ENCODE measurements around the gene C1QTNF6. TPM values are rescaled to one million over a fixed set of nuclear protein-coding genes. Genes with fewer than 3 reads are reported as not detected.

C1QTNF6 gene
- total and polyA plus RNA-seq, 2 donors (not counting 3 experiments of a cell fraction or from before 2014, with no cell fraction given) = 20.2 to 27.6 TPM

DNA sequence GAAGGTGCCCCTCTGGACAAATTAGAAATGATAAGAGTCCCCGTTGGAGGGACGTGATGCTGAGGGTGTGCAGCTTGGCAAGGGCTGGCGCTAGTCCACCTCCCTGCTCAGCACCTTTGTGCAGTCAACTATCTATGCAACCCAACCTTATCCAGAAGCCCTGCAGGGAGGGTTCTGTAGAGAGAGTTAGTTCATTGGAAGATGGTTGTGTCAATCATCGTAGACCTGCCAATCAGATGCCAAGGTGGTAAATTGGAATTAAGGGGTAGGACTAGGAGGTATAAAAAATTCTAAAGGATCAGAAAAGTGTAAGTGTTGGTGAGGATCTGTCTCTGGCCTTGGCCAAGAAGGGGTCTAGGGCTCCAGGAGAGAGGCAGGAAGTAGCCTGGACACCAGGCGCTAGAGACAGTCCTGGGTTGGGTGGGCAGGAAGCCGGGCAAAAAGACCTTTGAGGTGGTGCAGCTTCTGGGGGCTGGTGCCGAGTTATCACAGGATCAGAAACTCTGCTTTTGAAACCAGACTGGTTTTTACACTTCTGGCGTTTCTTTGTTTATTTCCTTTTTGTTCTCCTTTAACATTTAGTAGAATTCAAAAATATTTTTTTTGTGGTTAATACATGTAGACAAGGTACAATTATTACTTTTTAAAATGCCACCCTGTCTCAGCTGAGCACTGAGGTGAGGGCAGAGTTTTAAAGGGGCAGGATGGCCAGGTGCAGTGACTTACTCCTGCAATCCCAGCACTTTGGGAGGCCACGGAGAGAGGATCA lies 1.6 kb downstream of the C1QTNF6 start:
- DNase-seq (ENCODE audit: low read depth, low spot score) = peak; percentile 85
- ChIA-PET CTCF (interaction anchor here (2.4 to 5.1 kb wide), 2 partner anchors 9 to 12 kb away, joined by 9 to 48 read pairs; no protein-coding TSS in a partner anchor), POLR2A (interaction anchor here (1.3 kb wide), 1 partner anchor 11 kb away, joined by 3 read pairs; no protein-coding TSS in a partner anchor)
- H3K27me3 ChIP-seq (ENCODE audit: control insufficient read depth in 2 of 2, insufficient read depth in 2 of 2, low read length in 2 of 2) = no peaks in the 10 kb centered on the region
- peak overlapping the region; percentile 72 for H2AFZ ChIP-seq (ENCODE audit: low read depth, low read length)
- H3K9ac ChIP-seq (replicated peaks; ENCODE audit: extremely low read depth, insufficient read depth, low read length) = peak overlapping the region; percentile 66
- H3K4me2 ChIP-seq (ENCODE audit: insufficient read depth, low read length) = peak overlapping the region; percentile 54
- BruUV-seq (replicated peaks) = no TSS peak
- no peak for TF ChIP-seq MYC (IDR thresholded peaks at IDR 0.05; ENCODE audit: low read depth, low read length)
- TF ChIP-seq POLR2AphosphoS5 (IDR thresholded peaks at IDR 0.05; ENCODE audit: insufficient read depth, low read depth, low read length) = no peak
- TF ChIP-seq, protein P1, sequence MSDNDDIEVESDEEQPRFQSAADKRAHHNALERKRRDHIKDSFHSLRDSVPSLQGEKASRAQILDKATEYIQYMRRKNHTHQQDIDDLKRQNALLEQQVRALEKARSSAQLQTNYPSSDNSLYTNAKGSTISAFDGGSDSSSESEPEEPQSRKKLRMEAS (IDR thresholded peaks at IDR 0.05; ENCODE audit: insufficient read depth, insufficient read length) = no peak
- peak; percentile 16 for TF ChIP-seq POLR2A (IDR thresholded peaks at IDR 0.05; ENCODE audit: low read depth, low read length)
- no peaks in the 10 kb centered on the region for H3K79me2 ChIP-seq (ENCODE audit: control insufficient read depth, insufficient read depth, low read length)
- peak overlapping the region in 1 of 3 experiments; percentile 40 for H3K4me3 ChIP-seq (replicated peaks in 1 of 3; ENCODE audit: insufficient read depth in 1 of 3, low read depth in 1 of 3, low read length in 3 of 3)
- intact Hi-C loops (cut with micrococcal nuclease) (no loop called here), dilution Hi-C loops (cut with MboI; ENCODE audit: extremely low pct_ligation_motif_present, low sequenced_read_pairs) (no loop called here)
- no peaks in the 10 kb centered on the region for H3K9me1 ChIP-seq (replicated peaks; ENCODE audit: control insufficient read depth, extremely low read depth, insufficient read depth, low read length)
- peak overlapping the region; percentile 80 for H3K27ac ChIP-seq (ENCODE audit: insufficient read depth, low read depth, low read length)
- H4K20me1 ChIP-seq (replicated peaks; ENCODE audit: control insufficient read depth, extremely low read depth, insufficient read depth, low read length) = no peaks in the 10 kb centered on the region
- no peaks in the 10 kb centered on the region for H3K36me3 ChIP-seq (ENCODE audit: control insufficient read depth in 2 of 2, extremely low read depth in 1 of 2, insufficient read depth in 2 of 2, low read length in 2 of 2)
- H3K9me3 ChIP-seq (replicated peaks; ENCODE audit: control insufficient read depth, insufficient read depth, low read length) = no peaks in the 10 kb centered on the region
- FAIRE-seq = peak; percentile 89
- H3K4me1 ChIP-seq (ENCODE audit: control insufficient read depth, extremely low read depth, insufficient read depth, low read length) = peaks cover 41% of the 10 kb centered on the region

DNA sequence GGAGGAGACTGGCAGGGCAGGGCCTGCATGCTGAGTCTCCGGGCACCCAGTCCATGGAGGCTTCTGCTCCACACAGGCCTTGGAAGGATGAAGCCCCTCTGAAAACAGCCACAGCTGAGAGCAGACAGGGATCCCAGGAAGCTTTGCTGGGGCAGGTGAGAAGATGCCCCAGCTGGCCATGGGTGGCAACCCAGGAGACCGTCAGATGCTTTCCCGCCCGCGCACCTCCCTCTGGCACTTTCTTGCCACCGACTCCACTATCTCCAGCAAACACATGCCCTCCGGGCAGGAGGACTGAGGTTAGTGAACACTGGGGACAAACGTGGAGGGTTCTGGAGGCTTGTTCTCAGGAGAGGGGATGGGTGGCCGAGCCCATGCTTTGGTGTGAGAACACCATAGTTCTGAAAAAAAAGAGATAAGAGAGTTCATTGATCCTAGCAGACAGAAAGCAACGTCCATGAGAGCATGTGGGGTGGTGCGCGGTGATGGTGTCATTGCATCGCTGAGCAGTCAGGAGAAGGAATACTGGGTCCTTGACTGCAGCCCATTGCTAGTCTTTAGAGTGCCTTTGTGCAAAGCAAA lies 2.3 kb downstream of the C1QTNF6 start:
- dilution Hi-C loops (cut with MboI; ENCODE audit: extremely low pct_ligation_motif_present, low sequenced_read_pairs) = no loop called here
- POLR2A ChIA-PET = no interaction called here
- no peak for FAIRE-seq

More for the DNA sequence above, 2.3 kb downstream of the C1QTNF6 start:
- no TSS peak for BruUV-seq (replicated peaks)
- CTCF ChIA-PET = interaction anchor here (2.4 to 5.1 kb wide), 2 partner anchors 8 to 13 kb away, joined by 9 to 48 read pairs; no protein-coding TSS in a partner anchor
- Histone ChIP-seq H4K20me1 (replicated peaks; ENCODE audit: control insufficient read depth, extremely low read depth, insufficient read depth, low read length) (no peaks in the 10 kb centered on the region), H3K9me3 (replicated peaks; ENCODE audit: control insufficient read depth, insufficient read depth, low read length) (no peaks in the 10 kb centered on the region), H3K4me3 (replicated peaks in 1 of 3; ENCODE audit: insufficient read depth in 1 of 3, low read depth in 1 of 3, low read length in 3 of 3) (no peak overlapping the region), H2AFZ (ENCODE audit: low read depth, low read length) (no peak overlapping the region), H3K9ac (replicated peaks; ENCODE audit: extremely low read depth, insufficient read depth, low read length) (no peak overlapping the region), H3K4me1 (ENCODE audit: control insufficient read depth, extremely low read depth, insufficient read depth, low read length) (peaks cover 41% of the 10 kb centered on the region), H3K36me3 (ENCODE audit: control insufficient read depth in 2 of 2, extremely low read depth in 1 of 2, insufficient read depth in 2 of 2, low read length in 2 of 2) (no peaks in the 10 kb centered on the region), H3K27ac (ENCODE audit: insufficient read depth, low read depth, low read length) (no peak overlapping the region), H3K4me2 (ENCODE audit: insufficient read depth, low read length) (no peak overlapping the region), H3K9me1 (replicated peaks; ENCODE audit: control insufficient read depth, extremely low read depth, insufficient read depth, low read length) (no peaks in the 10 kb centered on the region), H3K27me3 (ENCODE audit: control insufficient read depth in 2 of 2, insufficient read depth in 2 of 2, low read length in 2 of 2) (no peaks in the 10 kb centered on the region), H3K79me2 (ENCODE audit: control insufficient read depth, insufficient read depth, low read length) (no peaks in the 10 kb centered on the region)
- no peak for DNase-seq (ENCODE audit: low read depth, low spot score)
- intact Hi-C loops (cut with micrococcal nuclease) = no loop called here
- no peak for TF ChIP-seq POLR2AphosphoS5 (IDR thresholded peaks at IDR 0.05; ENCODE audit: insufficient read depth, low read depth, low read length)
- TF ChIP-seq, protein P2, sequence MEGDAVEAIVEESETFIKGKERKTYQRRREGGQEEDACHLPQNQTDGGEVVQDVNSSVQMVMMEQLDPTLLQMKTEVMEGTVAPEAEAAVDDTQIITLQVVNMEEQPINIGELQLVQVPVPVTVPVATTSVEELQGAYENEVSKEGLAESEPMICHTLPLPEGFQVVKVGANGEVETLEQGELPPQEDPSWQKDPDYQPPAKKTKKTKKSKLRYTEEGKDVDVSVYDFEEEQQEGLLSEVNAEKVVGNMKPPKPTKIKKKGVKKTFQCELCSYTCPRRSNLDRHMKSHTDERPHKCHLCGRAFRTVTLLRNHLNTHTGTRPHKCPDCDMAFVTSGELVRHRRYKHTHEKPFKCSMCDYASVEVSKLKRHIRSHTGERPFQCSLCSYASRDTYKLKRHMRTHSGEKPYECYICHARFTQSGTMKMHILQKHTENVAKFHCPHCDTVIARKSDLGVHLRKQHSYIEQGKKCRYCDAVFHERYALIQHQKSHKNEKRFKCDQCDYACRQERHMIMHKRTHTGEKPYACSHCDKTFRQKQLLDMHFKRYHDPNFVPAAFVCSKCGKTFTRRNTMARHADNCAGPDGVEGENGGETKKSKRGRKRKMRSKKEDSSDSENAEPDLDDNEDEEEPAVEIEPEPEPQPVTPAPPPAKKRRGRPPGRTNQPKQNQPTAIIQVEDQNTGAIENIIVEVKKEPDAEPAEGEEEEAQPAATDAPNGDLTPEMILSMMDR (IDR thresholded peaks at IDR 0.05; ENCODE audit: extremely low read depth in 1 of 2, insufficient read depth in 1 of 2, low read depth in 1 of 2, low read length in 2 of 2) = no peak
- no peak for TF ChIP-seq GATA2 (IDR thresholded peaks at IDR 0.05; ENCODE audit: insufficient read depth, insufficient read length, low read depth, low read length)
- TF ChIP-seq FOS (IDR thresholded peaks at IDR 0.05; ENCODE audit: borderline replicate concordance, insufficient read depth, low read length) = no peak
- TF ChIP-seq, protein P1 (IDR thresholded peaks at IDR 0.05; ENCODE audit: insufficient read depth, insufficient read length) = no peak
- TF ChIP-seq POLR2A (IDR thresholded peaks at IDR 0.05; ENCODE audit: low read depth, low read length) = no peak
- no peak for TF ChIP-seq MYC (IDR thresholded peaks at IDR 0.05; ENCODE audit: low read depth, low read length)
- no peak for TF ChIP-seq JUN (IDR thresholded peaks at IDR 0.05; ENCODE audit: borderline replicate concordance, insufficient read depth, insufficient read length, low read depth)
- no peak for TF ChIP-seq EZH2 (IDR thresholded peaks at IDR 0.05; ENCODE audit: borderline replicate concordance, low read depth, low read length, severe bottlenecking)

All from endothelial cell of umbilical vein (primary cell).